Gastroesophageal sphincter (tissue), 3 donors: ENCODE data around the gene OTOG.

ENCODE experiments used
- CTCF ChIP-seq, 4 experiments: fragments of 200-600 bp in 2 of 4; fragments of 450-650 bp in 2 of 4; sonication (generic) in 1 of 4; IDR thresholded peaks; one replicate each; pipeline ENCODE4 v1.5.1; 2017 to 2019; ENCODE audit warnings: antibody characterized with exemption in 4 of 4, mild to moderate bottlenecking in 2 of 4, moderate library complexity in 2 of 4
- EP300 ChIP-seq: sonication (generic); formaldehyde crosslinking; IDR thresholded peaks from one replicate; pipeline ENCODE4 v1.6.1; 2017; ENCODE audit warnings: antibody characterized with exemption, mild to moderate bottlenecking
- POLR2A ChIP-seq, 2 donors: fragments of 450-650 bp; IDR thresholded peaks; one replicate each; pipeline ENCODE4 v1.6.1; 2017; ENCODE audit warnings: antibody characterized with exemption in 2 of 2, mild to moderate bottlenecking in 2 of 2, moderate library complexity in 1 of 2
- POLR2AphosphoS5 ChIP-seq: sonication (generic); formaldehyde crosslinking; IDR thresholded peaks from one replicate; pipeline ENCODE4 v1.6.1; 2017; ENCODE audit warnings: antibody characterized with exemption

- TF ChIP-seq POLR2A (IDR thresholded peaks at IDR 0.05) (no peak), CTCF (IDR thresholded peaks at IDR 0.05) (no peak), POLR2AphosphoS5 (no peak), EP300 (no peak)
Measured at GRCh38 chr11:17684550-17684949, 137.5 kb downstream of the OTOG start.
